ENCODE data around the gene GRID1. TPM values are rescaled to one million over a fixed set of nuclear protein-coding genes. Genes with fewer than 3 reads are reported as not detected.

GRID1 gene
- total RNA-seq, 1 donor, result not detected

DNA sequence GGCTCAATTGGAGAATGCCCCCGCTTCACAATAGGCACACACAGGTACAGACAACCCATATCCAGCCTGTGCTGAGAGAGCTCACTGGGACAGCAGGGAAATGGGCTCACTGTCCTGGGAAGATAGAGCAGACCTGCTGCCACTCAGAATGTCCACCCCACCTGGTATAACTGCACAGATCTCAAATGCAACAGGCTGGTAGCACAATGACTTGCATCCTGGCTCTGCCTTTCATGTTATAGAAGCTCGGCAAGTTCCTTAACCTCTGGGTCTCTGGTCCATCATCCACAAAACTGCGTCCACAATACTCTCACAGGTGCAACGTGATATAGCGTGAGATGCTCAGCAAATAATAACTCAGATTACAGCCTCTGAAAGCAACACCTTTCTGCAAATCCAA, 295.4 kb downstream of the GRID1 start:
- no peak overlapping the region for H3K4me3 ChIP-seq (ENCODE audit: low read depth, low read length)
- TF ChIP-seq, protein P1, sequence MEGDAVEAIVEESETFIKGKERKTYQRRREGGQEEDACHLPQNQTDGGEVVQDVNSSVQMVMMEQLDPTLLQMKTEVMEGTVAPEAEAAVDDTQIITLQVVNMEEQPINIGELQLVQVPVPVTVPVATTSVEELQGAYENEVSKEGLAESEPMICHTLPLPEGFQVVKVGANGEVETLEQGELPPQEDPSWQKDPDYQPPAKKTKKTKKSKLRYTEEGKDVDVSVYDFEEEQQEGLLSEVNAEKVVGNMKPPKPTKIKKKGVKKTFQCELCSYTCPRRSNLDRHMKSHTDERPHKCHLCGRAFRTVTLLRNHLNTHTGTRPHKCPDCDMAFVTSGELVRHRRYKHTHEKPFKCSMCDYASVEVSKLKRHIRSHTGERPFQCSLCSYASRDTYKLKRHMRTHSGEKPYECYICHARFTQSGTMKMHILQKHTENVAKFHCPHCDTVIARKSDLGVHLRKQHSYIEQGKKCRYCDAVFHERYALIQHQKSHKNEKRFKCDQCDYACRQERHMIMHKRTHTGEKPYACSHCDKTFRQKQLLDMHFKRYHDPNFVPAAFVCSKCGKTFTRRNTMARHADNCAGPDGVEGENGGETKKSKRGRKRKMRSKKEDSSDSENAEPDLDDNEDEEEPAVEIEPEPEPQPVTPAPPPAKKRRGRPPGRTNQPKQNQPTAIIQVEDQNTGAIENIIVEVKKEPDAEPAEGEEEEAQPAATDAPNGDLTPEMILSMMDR (IDR thresholded peaks at IDR 0.05; ENCODE audit: insufficient read depth, low read depth, low read length), result no peak
- no peak for DNase-seq (ENCODE audit: low read depth)

DNA sequence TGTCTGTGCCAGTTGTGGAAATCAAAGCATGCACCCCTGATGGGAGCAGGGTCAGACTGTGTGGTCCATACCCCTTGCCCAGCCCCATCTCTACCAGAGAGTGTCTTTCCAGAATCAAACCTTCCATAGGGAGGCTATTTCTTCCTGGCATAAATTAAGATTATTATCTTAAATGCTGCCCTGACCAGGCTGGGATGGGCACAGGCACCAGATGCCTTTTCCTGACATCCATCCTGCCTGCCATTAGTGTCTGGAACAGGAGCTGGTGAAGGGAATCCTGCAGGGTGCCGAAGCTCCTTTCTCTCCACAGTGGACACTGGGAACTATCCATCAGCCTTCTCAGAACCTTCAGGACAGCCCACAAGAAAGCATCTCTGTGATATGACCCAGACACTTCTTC, 296.3 kb downstream of the GRID1 start:
- H3K4me3 ChIP-seq (ENCODE audit: low read depth, low read length), result no peak overlapping the region
- TF ChIP-seq, protein P1 (IDR thresholded peaks at IDR 0.05; ENCODE audit: insufficient read depth, low read depth, low read length), result no peak
- DNase-seq (ENCODE audit: low read depth), result no peak

DNA sequence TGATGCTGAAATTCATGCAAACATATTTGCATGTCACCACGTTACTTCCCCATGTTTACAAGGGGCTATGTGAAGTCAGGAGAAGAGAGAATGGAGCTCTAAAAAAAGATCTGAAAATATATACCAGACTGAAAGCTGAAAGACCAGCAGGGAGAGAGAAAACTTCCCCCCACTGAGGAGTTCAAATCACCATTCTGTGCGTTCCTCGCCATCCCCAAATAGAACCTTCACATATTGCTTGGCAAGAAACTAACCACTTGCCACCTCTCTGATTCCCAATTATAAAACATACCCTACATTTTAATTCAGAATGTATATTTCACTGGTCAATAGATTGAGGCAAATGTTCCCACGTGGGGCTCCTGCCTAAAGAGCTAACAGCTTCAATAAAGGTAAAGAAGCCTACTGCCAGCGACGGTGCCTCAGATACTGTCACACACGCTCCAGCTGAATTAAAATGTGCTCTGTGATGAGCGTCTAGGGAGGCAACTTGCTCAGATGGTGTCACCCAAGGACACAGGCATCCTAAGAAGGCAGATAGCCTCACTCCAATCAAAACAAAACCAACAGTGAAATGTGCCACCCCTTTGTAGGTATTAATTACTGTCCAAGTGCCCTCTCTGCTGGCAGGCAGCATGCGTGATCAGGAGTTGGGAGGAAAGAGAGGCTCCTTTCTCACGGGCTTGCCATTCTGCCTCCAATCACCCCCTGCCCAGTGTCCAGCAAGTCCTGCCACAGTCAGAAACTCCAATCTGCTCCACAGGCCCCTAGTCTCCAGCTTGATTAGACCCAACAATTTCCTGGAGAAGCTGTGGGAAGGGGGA, 298.2 kb downstream of the GRID1 start:
- no peak overlapping the region for H3K4me3 ChIP-seq (ENCODE audit: low read depth, low read length)
- DNase-seq (ENCODE audit: low read depth), result no peak
- TF ChIP-seq, protein P1 (IDR thresholded peaks at IDR 0.05; ENCODE audit: insufficient read depth, low read depth, low read length), result no peak

DNA sequence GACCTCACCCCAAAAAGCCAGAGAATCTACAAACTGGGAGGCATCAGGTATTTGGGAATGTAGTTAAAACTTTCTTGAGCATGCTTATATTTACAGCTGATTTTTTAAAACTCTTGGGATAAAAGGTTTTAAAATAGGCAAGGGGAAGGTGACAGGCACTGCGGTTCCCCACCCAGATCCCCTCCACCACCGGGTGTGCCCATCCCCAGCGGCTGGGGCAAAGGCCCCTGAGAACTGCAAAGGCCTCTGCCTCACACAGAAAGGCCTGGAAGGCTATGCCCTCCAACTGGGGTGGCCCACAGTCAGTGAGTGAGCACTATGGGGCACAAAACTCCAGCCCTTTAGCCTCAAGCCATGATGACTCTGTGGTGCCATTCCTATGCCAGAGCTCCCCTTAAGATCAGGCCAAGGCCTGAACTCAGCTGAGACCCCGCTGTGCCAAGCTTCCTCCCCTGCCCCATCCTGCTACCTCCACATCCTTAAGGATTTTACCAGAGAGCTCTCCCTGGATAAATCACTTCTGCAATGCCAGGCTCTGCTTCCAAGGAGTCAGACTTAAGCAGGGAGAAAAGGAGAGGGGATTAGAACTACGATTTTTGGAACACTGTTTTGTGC, 299.1 kb downstream of the GRID1 start:
- no peak for DNase-seq (ENCODE audit: low read depth)
- TF ChIP-seq, protein P1 (IDR thresholded peaks at IDR 0.05; ENCODE audit: insufficient read depth, low read depth, low read length), result no peak
- H3K4me3 ChIP-seq (ENCODE audit: low read depth, low read length), result no peak overlapping the region

DNA sequence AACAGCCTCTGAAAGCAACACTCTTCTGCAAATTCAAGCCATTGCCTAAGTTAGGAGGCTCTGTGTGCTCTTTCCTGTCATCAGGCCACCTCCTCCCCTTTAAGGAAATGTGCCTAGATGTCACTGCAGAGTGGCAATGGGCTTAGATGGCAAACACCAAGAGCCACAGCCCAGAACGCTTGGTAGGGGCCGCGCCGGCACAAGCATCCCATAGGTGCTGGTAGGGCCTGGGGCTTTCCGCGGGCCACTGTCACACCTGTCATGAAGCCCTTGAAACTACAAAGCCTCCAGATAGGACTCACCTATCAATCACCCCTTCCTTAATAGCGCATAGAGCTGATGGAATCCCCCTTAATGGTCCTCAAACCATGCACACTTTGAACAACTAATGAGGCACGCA, 299.9 kb downstream of the GRID1 start:
- H3K4me3 ChIP-seq (ENCODE audit: low read depth, low read length), result no peak overlapping the region
- DNase-seq (ENCODE audit: low read depth), result no peak
- TF ChIP-seq, protein P1 (IDR thresholded peaks at IDR 0.05; ENCODE audit: insufficient read depth, low read depth, low read length), result no peak

DNA sequence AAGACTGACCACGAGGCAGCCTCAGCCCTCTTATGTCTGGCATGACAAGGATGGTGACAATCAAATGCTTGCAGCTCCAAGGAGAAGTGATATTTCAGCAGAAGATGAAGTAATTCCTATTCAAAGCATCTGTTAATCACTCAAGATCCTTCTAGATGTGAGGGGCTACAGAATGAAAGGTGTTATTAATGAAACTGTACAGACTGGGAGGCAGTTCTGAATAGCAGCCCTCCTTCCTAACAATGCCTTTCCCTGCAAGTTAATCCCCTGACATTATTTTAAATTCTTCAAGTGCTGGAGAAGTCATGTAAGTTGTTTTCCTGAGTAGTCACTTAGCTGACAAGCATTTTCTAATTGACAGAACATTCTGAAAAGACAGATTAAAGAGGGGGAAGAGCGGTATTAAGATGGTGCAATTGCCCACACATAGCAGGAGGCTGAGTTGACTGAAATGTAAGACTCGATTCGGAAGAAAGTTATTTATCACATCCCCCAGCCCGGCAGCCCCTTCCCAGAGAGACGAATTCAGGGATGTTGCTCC, 300.8 kb downstream of the GRID1 start:
- H3K4me3 ChIP-seq (ENCODE audit: low read depth, low read length), result no peak overlapping the region
- TF ChIP-seq, protein P1 (IDR thresholded peaks at IDR 0.05; ENCODE audit: insufficient read depth, low read depth, low read length), result no peak
- no peak for DNase-seq (ENCODE audit: low read depth)

Measured in fibroblast of villous mesenchyme (primary cell).